SK-N-MC (cell line): Measurements from ENCODE around the gene ACOT8.

Experiments used
- EZH2 ChIP-seq: fragments of 200-600 bp; sonication (generic); IDR thresholded peaks from one replicate; pipeline ENCODE4 v1.6.1; 2017; ENCODE audit warnings: antibody characterized with exemption
- FOXP2 ChIP-seq: optimal IDR thresholded peaks from 2 replicates; pipeline ENCODE3; 2011; ENCODE audit warnings: mild to moderate bottlenecking, moderate library complexity; ENCODE audit not compliant: insufficient read depth; ENCODE audit errors: extremely low read length, control extremely low read depth
- POLR2AphosphoS5 ChIP-seq: IDR thresholded peaks from 2 replicates; pipeline ENCODE4 v1.6.1; 2012; ENCODE audit warnings: mild to moderate bottlenecking, low read depth, low read length, borderline replicate concordance

DNA sequence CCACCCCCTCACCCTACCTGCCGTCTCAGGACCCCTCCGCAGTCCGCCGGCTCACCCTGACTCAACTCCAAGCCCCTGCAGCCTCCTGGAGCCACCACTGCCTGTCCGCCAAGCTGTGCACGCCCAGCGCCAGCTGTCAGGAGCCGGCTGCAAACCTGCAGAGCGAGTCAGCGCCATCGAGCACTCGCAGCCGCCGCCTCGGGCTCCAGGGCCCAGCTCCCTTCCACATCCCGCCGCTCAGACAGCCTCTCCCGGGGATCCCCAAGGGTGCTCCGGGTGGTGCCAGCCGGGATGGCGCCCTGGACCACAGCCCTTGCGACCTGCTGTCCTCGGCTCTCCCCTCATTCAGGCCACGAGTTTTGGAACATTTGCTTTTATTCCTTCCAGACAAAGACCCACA lies 34.3 kb downstream of the ACOT8 start:
- TF ChIP-seq EZH2 (no peak), POLR2AphosphoS5 (no peak), FOXP2 (no peak)
